ENCODE measurements around the gene MAP4K4.

Gene MAP4K4

GRCh38 chr2:101723371-101724124 lies 26.0 kb downstream of the MAP4K4 start:
- DNase-seq (ENCODE audit: low read depth, low spot score): no peak

- DNase-seq (ENCODE audit: low read depth, low spot score): no peak
Observed at GRCh38 chr2:101724125-101724474, 26.6 kb downstream of the MAP4K4 start.

GRCh38 chr2:101725038-101725437 lies 27.5 kb downstream of the MAP4K4 start:
- DNase-seq (ENCODE audit: low read depth, low spot score): no peak

DNA sequence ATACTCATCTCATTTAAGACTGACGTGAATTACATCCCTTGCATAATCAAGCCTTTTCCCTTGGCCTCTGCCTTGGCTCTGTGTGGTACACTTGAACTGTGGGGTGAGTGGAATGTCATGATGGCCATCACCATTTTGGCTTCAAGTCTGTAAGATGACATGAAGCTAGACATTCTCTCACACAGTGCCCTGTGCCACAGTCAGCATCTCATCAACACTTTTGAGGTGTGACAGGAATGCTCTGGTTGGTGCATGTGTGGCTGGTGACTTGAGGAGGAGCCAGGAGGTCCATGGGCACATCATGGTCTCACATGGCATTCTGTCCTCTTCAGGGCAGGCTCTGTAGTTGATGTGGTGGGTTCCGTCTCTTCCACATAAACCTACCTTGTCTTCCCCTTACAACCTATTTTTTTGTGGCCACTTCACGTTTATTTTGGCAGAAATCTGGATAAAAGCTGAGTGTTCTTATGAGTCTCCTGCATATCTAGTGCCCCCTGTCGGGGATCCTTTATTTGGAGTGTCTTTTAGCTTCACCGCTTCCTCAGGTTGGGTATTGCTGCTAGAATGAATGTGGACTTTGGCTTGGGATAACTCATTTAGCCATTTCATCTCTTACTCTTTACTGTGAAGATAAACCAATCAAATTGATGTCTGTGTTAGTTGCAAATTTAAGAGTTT lies 28.1 kb downstream of the MAP4K4 start:
- DNase-seq (ENCODE audit: low read depth, low spot score): no peak

GRCh38 chr2:101728865-101729264 lies 31.4 kb downstream of the MAP4K4 start:
- no peak for DNase-seq (ENCODE audit: low read depth, low spot score)

- no peak for DNase-seq (ENCODE audit: low read depth, low spot score)
Observed at GRCh38 chr2:101729521-101730190, 32.1 kb downstream of the MAP4K4 start.

DNA sequence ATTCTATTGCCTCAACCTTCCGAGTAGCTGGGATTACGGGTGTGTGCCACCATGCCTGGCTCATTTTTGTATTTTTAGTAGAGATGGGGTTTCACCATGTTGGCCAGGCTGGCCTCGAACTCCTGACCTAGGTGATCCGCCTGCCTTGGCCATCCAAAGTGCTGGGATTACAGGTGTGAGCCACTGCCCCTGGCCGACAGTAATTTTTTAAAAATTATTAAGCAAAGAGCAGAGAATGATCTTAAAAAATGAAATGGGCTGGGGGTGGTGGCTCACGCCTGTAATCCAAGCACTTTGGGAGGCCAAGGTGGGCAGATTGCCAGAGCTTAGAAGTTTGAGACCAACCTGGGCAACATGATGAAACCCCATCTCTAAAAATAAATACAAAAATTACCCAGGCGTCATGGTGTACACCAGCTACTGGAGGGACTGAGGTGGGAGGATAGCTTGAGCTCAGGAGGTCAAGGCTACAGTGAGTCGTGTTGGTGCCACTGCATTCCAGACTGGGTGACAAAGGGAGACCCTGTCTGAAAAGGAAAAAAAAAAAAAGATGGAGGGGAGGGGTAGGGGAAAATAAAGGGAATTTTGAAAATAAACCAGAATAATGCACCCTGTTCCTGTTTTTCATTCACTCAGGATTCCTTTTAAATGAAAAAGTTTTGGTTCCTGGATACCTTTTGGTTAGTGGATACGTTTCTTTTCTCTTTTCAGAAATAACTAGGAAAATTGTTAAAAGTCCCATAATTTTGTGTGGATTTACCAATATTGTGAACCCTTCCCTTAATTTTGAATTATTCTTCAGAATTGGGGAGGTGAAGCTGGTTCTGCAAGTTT lies 33.9 kb downstream of the MAP4K4 start:
- no peak for DNase-seq (ENCODE audit: low read depth, low spot score)

GRCh38 chr2:101732199-101732598 lies 34.7 kb downstream of the MAP4K4 start:
- DNase-seq (ENCODE audit: low read depth, low spot score): no peak

GRCh38 chr2:101732773-101733256 lies 35.3 kb downstream of the MAP4K4 start:
- no peak for DNase-seq (ENCODE audit: low read depth, low spot score)

- no peak for DNase-seq (ENCODE audit: low read depth, low spot score)
Observed at GRCh38 chr2:101733257-101733993, 35.9 kb downstream of the MAP4K4 start.

GRCh38 chr2:101734505-101735165 lies 37.1 kb downstream of the MAP4K4 start:
- no peak for DNase-seq (ENCODE audit: low read depth, low spot score)

- no peak for DNase-seq (ENCODE audit: low read depth, low spot score)
Observed at GRCh38 chr2:101735166-101735533, 37.6 kb downstream of the MAP4K4 start.

- DNase-seq (ENCODE audit: low read depth, low spot score): no peak
Observed at GRCh38 chr2:101736233-101736632, 38.7 kb downstream of the MAP4K4 start.

DNA sequence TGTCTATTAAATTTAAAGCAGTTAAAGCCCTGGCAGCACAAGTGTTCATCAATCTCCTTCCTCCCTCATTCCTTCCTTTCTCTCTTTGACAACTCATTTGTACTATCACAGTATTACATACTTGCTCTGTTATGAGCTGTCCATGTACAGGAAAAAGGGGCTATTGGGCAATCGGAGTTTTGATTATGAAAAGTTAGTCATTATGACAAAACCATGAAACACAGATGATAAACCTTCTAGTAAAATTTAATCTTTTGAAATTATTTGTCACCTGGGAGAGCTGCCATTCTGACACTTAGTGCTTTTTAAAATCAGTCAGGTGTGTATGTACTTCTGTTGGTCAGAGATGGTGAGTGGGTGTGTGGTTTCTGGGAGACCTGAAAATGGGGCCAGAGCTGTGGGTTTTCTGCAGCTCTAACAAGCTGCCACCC lies 39.4 kb downstream of the MAP4K4 start:
- no peak for DNase-seq (ENCODE audit: low read depth, low spot score)

DNA sequence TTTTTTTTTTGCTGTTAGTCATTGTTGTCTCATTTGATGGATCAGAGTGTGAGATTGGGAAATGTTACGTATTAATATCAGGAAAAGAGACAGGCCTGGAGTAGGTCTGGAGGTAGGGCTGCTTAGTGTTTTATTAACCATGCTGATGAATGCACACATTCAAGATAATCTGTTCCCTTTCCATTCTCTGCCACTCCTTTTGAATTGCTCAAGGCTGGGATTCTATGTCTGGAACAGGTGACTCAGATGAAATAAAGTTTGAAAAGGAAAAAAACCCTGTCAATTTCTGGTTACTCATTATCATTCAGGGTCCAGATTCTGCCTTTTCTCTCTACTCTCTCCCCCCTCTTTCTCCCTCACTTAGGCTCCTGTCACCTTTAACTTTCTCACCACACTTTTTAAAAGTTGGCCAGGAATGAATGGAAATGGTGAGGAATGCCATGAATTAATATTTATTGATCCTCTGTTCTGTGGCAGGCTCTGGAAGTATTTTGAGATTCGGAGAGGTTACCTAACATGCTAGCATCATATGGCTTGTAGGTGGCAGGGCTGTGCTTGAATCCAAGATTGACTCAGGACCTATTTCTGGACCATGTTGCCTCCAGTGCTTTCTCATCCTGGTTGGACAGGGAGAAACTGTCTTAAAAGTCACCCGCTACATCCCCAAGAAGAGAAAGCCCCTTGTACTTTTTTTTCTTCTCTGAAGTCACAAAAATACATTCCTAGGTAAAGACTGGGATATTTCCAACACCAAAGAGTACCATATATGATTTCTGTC lies 40.2 kb downstream of the MAP4K4 start:
- no peak for DNase-seq (ENCODE audit: low read depth, low spot score)

DNA sequence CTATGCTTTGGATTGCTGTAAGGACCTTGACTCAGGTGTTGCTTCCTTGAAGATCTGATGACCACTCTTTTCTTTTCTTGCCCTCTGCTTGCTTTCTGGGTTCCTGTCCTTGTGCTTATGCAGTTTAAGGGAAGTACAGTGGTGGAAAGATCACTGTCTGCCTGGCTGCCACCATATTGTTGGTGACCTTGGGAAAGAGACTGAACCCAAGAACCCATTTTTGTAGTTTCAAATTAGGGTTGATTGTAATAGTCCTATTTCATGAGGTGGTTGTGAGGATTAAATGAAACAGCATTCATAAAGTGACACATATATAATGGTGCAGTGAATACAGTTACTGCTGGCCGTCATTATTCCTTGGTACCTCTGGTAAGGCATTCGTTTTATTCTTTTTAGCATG lies 41.1 kb downstream of the MAP4K4 start:
- no peak for DNase-seq (ENCODE audit: low read depth, low spot score)

DNA sequence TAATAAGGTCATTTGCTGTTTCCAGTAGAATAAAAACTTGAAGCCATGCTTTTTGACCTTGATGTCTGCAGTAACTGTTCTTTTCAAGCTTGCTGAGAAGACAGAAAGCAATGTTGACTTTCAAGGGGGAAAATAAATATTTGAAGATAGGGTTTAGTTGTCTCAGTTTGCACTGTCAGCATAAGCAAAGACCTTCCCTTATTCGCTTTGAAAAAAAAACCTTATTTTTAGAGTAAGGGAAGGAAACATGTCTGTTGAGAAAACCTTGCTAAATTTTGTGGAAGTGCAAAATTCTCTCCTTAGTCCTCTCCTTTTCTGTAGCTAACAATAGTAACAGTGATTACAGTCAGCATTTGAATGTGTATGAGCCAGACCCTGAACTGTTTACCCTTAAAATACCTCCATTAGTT lies 43.1 kb downstream of the MAP4K4 start:
- DNase-seq (ENCODE audit: low read depth, low spot score): no peak

DNA sequence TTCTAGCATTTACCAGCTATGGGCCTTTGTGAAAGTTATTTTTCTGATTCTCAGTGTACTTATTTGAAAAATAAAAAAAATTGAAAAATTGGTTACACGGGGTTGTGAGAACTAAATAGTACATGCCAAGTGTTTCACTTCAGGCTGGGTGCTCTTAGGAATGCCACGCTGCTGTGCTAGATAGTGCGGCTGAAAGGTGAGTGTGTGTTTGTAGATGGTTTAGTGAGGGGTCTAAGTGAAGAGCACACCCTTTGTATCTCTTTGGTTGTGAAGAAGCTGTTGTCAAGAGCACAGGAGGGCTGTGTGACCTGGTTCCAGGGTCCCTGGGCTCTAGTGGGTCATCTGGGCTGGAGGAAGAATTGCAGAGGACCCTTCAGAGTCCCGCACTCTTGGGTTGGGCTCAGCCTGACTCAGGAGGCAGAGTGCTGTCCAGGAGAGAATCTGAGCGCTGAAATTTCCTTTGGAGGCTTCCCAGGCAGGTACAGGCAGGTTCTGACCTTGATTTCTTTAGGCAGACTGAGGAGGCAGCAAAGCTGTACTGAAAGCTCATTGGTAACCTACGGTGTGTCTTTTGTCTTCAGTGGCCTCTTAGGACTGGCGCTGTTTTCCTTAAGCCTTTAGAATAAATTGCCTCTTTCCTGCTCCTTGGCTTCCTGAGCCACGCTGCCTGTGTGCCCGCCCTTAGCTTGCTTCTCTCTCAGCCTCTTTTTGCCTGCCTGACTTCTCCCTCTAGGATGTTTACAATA lies 44.4 kb downstream of the MAP4K4 start:
- DNase-seq (ENCODE audit: low read depth, low spot score): no peak

DNA sequence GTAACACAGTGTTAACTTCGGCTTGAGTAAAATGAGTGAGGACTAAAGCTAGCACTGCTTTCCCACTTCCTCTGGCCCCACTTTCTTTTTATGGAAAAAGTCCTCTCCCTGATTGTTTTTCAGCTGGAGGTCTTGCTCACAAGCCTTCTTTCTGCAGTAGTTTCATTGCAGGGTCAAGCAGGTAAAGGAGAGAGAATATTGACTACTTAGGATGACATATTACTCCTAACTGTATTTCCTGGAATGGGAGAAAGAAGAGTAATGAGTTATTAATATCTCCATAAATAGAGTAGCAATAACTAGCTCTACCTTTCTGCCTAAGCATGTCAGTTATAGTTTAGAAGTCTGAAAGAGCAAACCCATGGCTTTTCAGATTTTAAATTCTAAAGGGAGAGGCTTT lies 45.0 kb downstream of the MAP4K4 start:
- DNase-seq (ENCODE audit: low read depth, low spot score): no peak
